GM18511 (cell line): ENCODE measurements around the gene LIMK1.
"Not testable (repeated sequence)": the region's sequence is repeated elsewhere in the genome, so short reads cannot be mapped to it uniquely, and the experiment has no call there.

Source experiments
- ATAC-seq: cut with Tn5 transposase; IDR thresholded peaks from one replicate; pipeline ENCODE4 v1.9.1; 2021; ENCODE audit warnings: mild to moderate bottlenecking, moderate library complexity; ENCODE audit not compliant: unreplicated experiment

Gene LIMK1

DNA sequence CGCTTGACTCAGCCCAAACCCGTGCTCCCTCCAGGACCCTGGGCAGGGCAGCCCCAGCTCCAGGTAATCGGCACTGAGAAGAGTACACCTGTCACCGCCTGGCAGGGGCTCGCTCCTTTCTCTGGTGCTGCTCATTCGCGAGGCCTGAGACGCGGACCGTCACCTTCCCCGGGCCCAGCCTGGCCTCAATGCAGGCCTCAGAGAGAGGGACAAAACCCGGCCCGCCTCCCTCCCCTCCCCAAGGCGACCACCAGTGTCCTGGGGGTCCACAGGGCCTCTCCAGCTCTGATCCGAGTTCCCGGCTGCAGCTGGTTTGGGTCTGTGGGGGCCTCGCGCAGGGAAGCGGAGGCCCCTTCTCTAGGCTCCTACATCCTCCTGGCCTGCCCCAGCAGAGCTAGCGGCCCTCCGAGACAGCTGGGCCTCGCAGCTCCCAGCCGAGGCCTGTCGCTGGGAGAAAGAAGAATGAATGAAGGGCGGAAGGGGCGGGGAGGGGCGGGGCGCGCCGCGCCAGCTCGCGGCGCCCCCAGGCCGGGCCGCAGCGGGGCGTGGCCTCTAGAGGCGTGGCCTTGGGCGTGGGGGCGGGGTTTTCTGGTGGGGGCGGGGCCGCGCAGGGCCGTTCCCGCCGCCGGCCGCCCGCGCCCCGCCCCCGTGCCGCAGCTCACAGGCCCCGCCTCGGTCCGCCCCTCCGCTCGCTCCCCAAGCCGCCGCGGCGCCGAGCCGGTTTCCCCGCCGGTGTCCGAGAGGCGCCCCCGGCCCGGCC is at the start of gene LIMK1:
Gene LIMK1, plus strand, starts transcription at position 688 of the 760 bp plus-strand sequence. CDS start 187 bp downstream, outside the sequence.
- ATAC-seq, result peak; percentile 76

DNA sequence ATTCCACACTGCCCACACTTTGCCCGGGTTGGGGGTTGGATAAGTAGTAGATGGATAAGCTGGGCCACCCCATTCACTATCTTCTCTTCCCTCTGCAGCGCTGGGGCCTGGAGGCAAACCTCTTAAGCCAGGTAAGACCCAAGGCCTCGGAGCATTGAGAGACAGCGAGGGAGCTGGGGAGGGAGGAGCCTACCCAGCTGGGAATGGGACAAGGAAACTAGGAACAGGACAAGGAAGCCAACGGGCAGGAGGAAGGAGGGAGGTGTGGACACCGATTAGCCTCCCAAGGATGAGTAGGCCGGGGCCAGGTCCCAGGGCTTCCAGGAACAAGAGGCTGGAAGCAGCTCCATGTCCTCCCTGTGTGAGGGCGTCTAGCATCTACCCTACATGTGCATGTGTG is 46.0 kb upstream of the LIMK1 start:
- ATAC-seq, result no peak

DNA sequence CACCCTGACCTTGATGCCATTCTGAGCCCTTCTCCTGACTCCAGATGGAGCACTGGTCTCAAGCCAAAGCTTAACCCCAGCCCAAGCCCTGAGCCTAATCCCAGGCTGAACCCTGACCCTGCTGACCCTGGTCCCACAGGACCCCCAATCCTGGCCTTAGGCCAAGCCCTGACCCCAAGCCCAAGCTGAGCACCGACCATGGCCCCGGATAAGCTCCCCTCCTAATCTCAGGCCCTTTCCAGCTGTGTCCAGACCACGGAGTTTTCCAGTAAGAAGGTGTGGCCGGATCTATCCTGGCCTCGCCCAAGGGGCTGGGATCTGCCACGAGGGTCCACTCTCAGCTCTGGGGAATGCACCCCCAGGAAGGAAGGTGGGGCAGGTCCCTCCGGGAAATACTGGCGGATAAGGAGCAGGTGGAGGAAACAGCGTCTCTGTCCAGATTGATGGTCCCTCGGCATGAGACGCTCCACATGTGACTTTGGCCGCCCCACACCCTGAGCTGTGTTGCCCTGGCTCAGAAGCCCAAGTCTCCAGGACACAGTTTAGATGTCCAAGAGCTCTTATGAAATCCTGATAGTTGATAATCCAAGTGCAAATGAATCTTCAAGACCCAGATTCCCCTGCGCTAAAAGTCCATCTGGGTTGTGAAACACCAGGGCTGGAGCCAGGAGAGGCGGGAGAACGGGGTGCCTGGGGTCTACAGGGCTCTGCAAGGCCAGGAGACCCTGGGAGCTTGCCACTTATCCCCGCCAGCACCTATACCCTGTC is 45.2 kb upstream of the LIMK1 start:
- ATAC-seq, result no peak

GRCh38 chr7:74039337-74039736 is 44.3 kb upstream of the LIMK1 start:
- no peak for ATAC-seq

GRCh38 chr7:74040101-74040790 is 43.4 kb upstream of the LIMK1 start:
- ATAC-seq, result no peak

DNA sequence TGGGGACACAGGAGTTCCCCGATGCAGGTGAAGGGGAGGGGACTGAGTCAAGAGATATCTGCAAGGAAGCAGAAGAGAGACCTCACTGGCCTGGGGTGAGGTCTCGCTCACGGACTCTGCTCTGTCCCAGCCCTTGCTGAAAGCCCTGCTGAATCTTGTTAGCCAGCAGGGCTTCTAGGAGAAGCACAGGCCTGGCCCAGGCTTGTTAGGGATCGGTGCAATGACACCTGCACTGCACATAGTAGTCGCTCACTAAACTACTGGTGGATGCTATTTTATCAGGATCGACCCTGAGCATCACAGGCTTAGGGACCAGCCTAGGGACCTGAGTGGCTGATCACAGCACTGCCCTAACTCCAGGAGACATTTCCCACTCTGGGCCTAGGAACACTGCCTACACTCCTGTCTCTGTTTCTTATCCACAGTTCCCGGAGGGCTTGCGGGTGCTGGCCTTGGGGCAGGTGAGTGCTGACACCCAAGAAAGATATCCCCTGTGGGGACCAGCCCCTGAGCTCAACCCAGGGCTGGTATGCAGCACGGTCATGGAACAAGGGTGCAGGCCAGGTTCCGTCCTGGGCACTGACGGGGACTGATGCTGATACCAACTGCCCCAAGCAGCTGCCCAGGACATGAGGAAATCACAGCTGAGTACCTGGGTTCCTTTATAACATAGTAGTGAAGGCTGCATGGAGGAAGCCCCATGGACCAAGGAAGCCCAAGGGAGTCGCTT is 42.6 kb upstream of the LIMK1 start:
- ATAC-seq, result no peak

DNA sequence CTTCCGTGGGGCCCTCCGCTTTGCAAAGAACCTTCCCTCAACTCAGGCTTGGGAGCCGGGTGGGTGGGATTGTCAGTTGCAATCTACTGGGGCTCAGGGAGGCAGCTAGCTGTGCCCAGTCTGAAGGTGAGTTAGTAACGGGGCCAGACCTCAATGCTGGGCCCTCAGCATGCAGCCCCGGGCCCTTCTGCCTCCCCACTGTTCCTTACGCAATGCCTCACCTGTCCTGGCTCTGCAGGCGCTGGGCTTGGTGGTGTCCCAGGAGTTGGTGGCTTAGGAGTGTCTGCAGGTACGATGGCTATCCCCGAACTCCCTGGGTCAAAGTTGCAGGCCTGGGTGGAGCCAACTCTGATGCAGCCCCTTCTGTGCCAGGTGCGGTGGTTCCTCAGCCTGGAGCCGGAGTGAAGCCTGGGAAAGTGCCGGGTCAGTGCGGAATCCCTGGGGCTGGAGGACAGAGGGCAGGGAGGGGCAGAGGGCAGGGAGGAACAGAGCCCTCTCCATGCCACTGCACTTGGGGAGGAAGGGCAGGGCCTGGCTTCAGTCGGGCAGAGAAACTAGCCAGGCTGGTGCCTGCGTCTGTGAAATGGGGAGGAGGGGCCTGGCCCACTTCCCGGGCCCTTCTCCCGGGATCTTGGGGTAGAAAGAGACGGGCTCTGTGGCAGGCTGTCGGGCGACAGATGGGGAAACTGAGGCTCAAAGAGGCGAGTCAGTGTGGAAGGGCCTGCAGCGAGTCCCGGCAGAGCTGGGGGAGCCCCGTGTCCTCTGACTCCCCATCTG is 40.7 kb upstream of the LIMK1 start:
- ATAC-seq, result no peak

GRCh38 chr7:74043523-74043951 is 40.1 kb upstream of the LIMK1 start:
- no peak for ATAC-seq

- no peak for ATAC-seq
These were observed 38.9 kb upstream of the LIMK1 start for GRCh38 chr7:74044366-74045350.

DNA sequence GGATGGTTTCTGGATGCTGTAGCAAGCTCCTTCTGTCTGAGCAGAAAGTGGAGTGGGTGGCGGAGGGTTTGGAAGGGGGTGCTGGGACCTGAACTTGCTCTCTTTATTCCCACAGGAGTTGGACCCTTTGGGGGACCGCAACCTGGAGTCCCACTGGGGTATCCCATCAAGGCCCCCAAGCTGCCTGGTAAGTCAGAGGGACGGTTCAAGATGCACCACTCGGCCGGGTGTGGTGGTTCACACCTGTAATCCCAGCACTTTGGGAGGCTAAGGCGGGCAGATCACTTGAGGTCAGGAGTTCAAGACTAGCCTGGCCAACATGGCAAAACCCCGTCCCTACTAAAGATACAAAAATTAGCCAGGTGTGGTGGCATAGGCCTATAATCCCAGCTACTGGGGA is 37.0 kb upstream of the LIMK1 start:
- ATAC-seq, result not testable (repeated sequence)

GRCh38 chr7:74047804-74048380 is 35.7 kb upstream of the LIMK1 start:
- ATAC-seq, result no peak

GRCh38 chr7:74048999-74049599 is 34.5 kb upstream of the LIMK1 start:
- ATAC-seq, result no peak

DNA sequence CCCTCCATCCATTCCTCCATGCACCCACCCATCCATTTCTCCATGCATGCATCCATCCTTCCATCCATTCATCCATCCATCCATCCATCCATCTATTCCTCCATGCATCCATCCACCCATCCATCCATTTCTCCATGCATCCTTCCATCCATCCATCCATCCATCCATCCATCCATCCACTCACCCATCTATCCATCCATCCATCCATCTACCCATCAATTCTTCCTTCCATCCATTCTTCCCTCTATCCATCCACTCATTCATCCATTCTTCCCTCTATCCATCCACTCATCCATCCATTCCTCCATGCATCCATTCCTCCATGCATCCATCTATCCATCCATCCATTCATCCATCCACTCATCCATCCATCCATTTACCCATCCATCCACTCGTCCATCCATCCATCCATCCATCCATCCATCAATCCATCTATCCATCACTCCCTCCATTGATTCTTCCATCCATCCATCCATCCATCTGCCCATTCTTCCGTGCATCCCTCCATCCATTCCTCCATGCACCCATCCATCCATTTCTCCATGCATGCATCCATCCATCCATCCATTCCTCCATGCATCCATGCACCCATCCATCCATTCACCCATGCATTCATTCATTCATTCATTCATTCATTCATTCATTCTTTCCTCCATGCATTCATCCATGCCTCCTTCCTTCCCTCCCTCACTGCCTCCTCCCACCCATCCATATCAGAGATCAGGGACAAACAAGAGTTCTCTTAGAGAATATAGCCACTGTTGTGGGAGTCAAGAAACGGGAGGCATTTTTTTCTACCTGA is 33.4 kb upstream of the LIMK1 start:
- ATAC-seq, result no peak

DNA sequence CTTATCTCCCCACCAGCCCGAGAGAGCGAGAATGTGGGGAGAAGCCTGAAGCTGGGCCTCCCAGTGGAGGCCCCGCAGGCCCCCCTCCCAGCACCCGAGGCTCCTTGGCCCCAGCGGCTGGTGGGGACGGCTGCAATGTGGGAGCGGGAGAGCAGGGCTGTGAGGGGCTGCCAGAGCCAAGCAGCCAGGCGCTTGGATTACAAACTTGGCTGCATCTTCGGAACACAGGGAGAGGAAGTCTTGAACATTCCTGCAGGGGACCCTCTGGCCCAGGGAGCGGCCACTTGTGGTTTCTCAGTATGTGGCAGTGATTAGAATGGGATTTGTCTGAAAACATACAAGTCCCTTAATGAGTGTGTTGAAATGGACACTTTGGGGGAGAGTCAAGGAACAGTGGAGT is 32.4 kb upstream of the LIMK1 start:
- ATAC-seq, result no peak

GRCh38 chr7:74051629-74052410 is 31.8 kb upstream of the LIMK1 start:
- no peak for ATAC-seq

- no peak for ATAC-seq
These were observed 31.0 kb upstream of the LIMK1 start for GRCh38 chr7:74052628-74053027.
